GM12872 (cell line): ENCODE results near the gene DHDH.

Source experiments
- CTCF ChIP-seq: IDR thresholded peaks from 3 replicates; pipeline ENCODE4 v1.5.1; 2011; ENCODE audit warnings: low read depth, mild to moderate bottlenecking, low read length, moderate library complexity; ENCODE audit not compliant: insufficient read depth

The DHDH gene

GRCh38 chr19:48961051-48961649 is 27.7 kb downstream of the DHDH start:
- TF ChIP-seq CTCF = no peak

GRCh38 chr19:48961673-48962028 is 28.2 kb downstream of the DHDH start:
- no peak for TF ChIP-seq CTCF

- TF ChIP-seq CTCF = no peak
Measured at GRCh38 chr19:48962029-48962848, 28.7 kb downstream of the DHDH start.

GRCh38 chr19:48962849-48963165 is 29.3 kb downstream of the DHDH start:
- no peak for TF ChIP-seq CTCF

GRCh38 chr19:48963371-48964204 is 30.1 kb downstream of the DHDH start:
- TF ChIP-seq CTCF = no peak

- no peak for TF ChIP-seq CTCF
Measured at GRCh38 chr19:48964205-48965039, 30.9 kb downstream of the DHDH start.
